Calu3 (cell line): ENCODE results near the gene PINLYP. TPM values are rescaled to one million over a fixed set of nuclear protein-coding genes. Genes with fewer than 3 reads are reported as not detected.

ENCODE experiments used
- BruUV-seq: library from RNA; stranded (reverse); fragments of 400-500 nt; replicated peaks from 2 replicates; lab custom pipeline; 2021; lab: Mats Ljungman, UMichigan
- CTCF ChIA-PET: fragments of 300-600 bp; sonication (Branson Sonifier 250); formaldehyde crosslinking; loops from one replicate; lab custom pipeline; 2022; ENCODE audit warnings: antibody characterized with exemption; lab: Charles Lee
- DNase-seq: peaks from one replicate; pipeline ENCODE4 v3.0.0; 2022
- H3K27ac Mint-ChIP-seq: one replicate; pipeline ENCODE4 v1.8.0; 2022; ENCODE audit warnings: mixed read lengths; ENCODE audit not compliant: unreplicated experiment
- H3K27me3 Mint-ChIP-seq: one replicate; pipeline ENCODE4 v1.8.0; 2022; ENCODE audit warnings: mixed read lengths; ENCODE audit not compliant: unreplicated experiment
- H3K36me3 Mint-ChIP-seq: one replicate; pipeline ENCODE4 v1.8.0; 2022; ENCODE audit warnings: mild to moderate bottlenecking, moderate library complexity, mixed read lengths; ENCODE audit not compliant: insufficient read depth, unreplicated experiment
- H3K4me1 Mint-ChIP-seq: one replicate; pipeline ENCODE4 v1.8.0; 2022; ENCODE audit warnings: mild to moderate bottlenecking, low read depth, mixed read lengths; ENCODE audit not compliant: unreplicated experiment
- H3K4me3 Mint-ChIP-seq: one replicate; pipeline ENCODE4 v1.8.0; 2022; ENCODE audit warnings: mild to moderate bottlenecking, low read depth, moderate library complexity, mixed read lengths; ENCODE audit not compliant: unreplicated experiment
- H3K9me3 Mint-ChIP-seq: one replicate; pipeline ENCODE4 v1.8.0; 2022; ENCODE audit warnings: low read depth, mixed read lengths; ENCODE audit not compliant: unreplicated experiment
- intact Hi-C: fragments of 100-400 bp; cut with micrococcal nuclease; formaldehyde crosslinking; loops from one replicate; pipeline ENCODE4 v1.10.0; 2022; ENCODE audit not compliant: unreplicated experiment
- total RNA-seq: library from RNA; stranded (reverse); gene quantifications from 2 replicates; pipeline ENCODE4 v1.2.3, GENCODE V29; 2022
- TF ChIP-seq, protein P1 (sequence below): fragments of 200-600 bp; IDR thresholded peaks from one replicate; pipeline ENCODE4 v1.8.0; 2022; ENCODE audit warnings: antibody characterized with exemption; ENCODE audit not compliant: unreplicated experiment

Gene PINLYP
- total RNA-seq, 1 experiment from 2014 or later: 0.17 TPM

DNA sequence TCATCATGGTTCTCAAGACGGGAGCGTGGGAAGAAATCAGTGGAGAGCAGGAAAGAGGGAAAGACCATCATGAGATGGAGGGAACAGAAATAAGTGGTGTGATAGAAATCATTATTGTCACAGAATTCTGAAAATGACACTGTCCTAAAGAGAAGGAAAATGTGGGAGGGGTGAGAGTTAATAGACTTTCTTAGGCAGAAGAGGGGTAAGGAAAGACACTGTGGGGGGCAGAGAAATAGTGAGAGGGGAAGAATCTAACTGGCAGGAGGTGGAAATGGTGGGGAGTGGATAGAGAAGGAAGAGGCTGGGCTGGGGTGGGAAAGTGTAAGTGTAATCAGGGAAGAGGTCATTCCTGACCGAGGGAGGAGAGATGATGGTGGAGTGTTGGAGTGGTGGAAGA lies 3.2 kb downstream of the PINLYP start:
- no peak overlapping the region for H3K27ac Mint-ChIP-seq
- H3K9me3 Mint-ChIP-seq: no peaks in the 10 kb centered on the region

DNA sequence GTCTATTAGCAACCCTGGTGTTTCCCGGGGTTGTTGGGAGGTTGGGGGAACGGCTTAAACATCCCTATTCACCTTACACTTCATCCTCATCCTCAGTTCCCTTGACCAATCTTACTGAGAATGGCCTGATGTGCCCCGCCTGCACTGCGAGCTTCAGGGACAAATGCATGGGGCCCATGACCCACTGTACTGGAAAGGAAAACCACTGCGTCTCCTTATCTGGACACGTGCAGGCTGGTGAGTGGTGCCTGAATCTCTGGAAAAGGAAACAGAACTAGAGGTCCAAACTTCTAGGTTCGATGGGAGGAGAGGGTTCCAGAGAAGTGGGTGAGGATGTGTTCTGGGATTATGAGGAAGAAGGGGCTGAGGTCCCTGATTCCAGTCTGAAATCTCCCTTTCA lies 5.9 kb downstream of the PINLYP start:
- no peaks in the 10 kb centered on the region for H3K9me3 Mint-ChIP-seq
- H3K4me1 Mint-ChIP-seq: peaks cover 10% of the 10 kb centered on the region
- H3K27me3 Mint-ChIP-seq: peaks cover 14% of the 10 kb centered on the region
- CTCF ChIA-PET: no interaction called here
- no TSS peak for BruUV-seq
- no peak overlapping the region for H3K4me3 Mint-ChIP-seq
- H3K36me3 Mint-ChIP-seq: no peaks in the 10 kb centered on the region
- DNase-seq: no peak
- H3K27ac Mint-ChIP-seq: no peak overlapping the region
- intact Hi-C loops: no loop called here
- TF ChIP-seq, protein P1, sequence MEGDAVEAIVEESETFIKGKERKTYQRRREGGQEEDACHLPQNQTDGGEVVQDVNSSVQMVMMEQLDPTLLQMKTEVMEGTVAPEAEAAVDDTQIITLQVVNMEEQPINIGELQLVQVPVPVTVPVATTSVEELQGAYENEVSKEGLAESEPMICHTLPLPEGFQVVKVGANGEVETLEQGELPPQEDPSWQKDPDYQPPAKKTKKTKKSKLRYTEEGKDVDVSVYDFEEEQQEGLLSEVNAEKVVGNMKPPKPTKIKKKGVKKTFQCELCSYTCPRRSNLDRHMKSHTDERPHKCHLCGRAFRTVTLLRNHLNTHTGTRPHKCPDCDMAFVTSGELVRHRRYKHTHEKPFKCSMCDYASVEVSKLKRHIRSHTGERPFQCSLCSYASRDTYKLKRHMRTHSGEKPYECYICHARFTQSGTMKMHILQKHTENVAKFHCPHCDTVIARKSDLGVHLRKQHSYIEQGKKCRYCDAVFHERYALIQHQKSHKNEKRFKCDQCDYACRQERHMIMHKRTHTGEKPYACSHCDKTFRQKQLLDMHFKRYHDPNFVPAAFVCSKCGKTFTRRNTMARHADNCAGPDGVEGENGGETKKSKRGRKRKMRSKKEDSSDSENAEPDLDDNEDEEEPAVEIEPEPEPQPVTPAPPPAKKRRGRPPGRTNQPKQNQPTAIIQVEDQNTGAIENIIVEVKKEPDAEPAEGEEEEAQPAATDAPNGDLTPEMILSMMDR: no peak

More for the DNA sequence above, 3.2 kb downstream of the PINLYP start:
- no peaks in the 10 kb centered on the region for H3K4me1 Mint-ChIP-seq
- CTCF ChIA-PET: interaction anchor here (0.6 kb wide), 1 partner anchor 17 kb away, joined by 5 read pairs; no protein-coding TSS in a partner anchor
- no peak overlapping the region for H3K4me3 Mint-ChIP-seq
- no TSS peak for BruUV-seq
- DNase-seq: no peak
- intact Hi-C loops: no loop called here
- TF ChIP-seq, protein P1: no peak
- peaks cover 14% of the 10 kb centered on the region for H3K27me3 Mint-ChIP-seq
- H3K36me3 Mint-ChIP-seq: peaks cover 12% of the 10 kb centered on the region

DNA sequence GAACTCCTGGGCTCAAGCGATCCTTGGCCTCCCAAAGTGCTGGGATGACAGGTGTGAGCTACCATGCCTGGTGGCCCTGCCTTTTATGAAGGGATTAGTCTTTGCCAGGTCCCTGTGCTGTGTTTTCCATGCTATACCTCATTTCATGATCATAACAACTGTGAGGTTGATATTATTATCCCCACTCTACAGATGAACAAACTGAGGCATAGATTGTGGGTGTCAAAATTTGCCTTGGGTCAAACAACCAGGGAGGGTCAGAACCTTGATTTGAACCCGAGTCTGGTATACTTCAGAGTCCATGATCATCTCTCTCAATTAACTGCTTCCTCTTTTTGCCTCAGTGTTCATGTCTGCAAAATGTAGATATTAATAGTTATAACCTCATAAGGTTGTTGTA lies 6.9 kb downstream of the PINLYP start:
- Mint-ChIP-seq H3K9me3 (no peaks in the 10 kb centered on the region), H3K27ac (no peak overlapping the region), H3K4me3 (no peak overlapping the region), H3K4me1 (peaks cover 10% of the 10 kb centered on the region), H3K36me3 (no peaks in the 10 kb centered on the region), H3K27me3 (peaks cover 14% of the 10 kb centered on the region)
- TF ChIP-seq, protein P1: no peak
- CTCF ChIA-PET: interaction anchor here (0.6 kb wide), 1 partner anchor 313 kb away, joined by 3 read pairs; the partner anchor contains the start of gene PSG9
- no peak for DNase-seq
- BruUV-seq: no TSS peak
- intact Hi-C loops: no loop called here

DNA sequence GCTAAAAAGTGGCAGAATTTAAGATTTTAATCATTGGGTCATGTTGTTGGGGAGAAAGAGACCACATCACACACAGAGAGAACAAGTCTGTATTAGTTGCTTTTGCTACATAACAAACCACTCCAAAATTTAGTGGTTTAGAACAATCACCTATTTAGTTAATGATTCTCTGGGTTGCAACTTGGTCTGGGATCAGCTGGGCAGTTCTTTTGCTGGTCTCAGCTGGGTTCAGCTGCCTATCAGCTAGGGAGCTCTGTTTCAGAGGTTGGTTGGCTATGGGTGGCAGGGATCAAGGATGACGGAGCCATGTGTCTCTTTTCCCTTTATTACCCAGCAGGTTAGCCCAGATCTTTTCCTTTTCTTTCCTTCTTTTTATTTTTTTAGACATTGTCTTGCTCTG lies 8.9 kb downstream of the PINLYP start:
- no peak for DNase-seq
- Mint-ChIP-seq H3K36me3 (peaks cover 7% of the 10 kb centered on the region), H3K27ac (no peak overlapping the region), H3K27me3 (no peaks in the 10 kb centered on the region), H3K9me3 (no peaks in the 10 kb centered on the region), H3K4me1 (peaks cover 10% of the 10 kb centered on the region), H3K4me3 (no peak overlapping the region)
- intact Hi-C loops: no loop called here
- CTCF ChIA-PET: interaction anchor here (0.5 to 0.9 kb wide), 3 partner anchors 11 to 884 kb away, joined by 3 to 5 read pairs (median 4); partner anchors contain the start of gene IRGQ
- no TSS peak for BruUV-seq
- TF ChIP-seq, protein P1: no peak
